Activated gamma-delta T cell (primary cell): Measurements from ENCODE around the gene ASMTL.
"Not testable (repeated sequence)": the region's sequence is repeated elsewhere in the genome, so short reads cannot be mapped to it uniquely, and the experiment has no call there.

ENCODE experiments used
- DNase-seq: peaks from one replicate; lab custom pipeline; 2025; lab: John Stamatoyannopoulos, UW

ASMTL gene

GRCh38 chrX:1433646-1434357 lies 18.9 kb downstream of the ASMTL start:
- DNase-seq: no peak

- DNase-seq: no peak
Measured at GRCh38 chrX:1430451-1430850, 22.3 kb downstream of the ASMTL start.

- DNase-seq: no peak
Measured at GRCh38 chrX:1427756-1428155, 25.0 kb downstream of the ASMTL start.

- DNase-seq: not testable (repeated sequence)
Measured at GRCh38 chrX:1426321-1426720, 26.4 kb downstream of the ASMTL start.

- DNase-seq: no peak
Measured at GRCh38 chrX:1425381-1425780, 27.3 kb downstream of the ASMTL start.

GRCh38 chrX:1424147-1424851 lies 28.4 kb downstream of the ASMTL start:
- DNase-seq: no peak

- no peak for DNase-seq
Measured at GRCh38 chrX:1423215-1423614, 29.5 kb downstream of the ASMTL start.

GRCh38 chrX:1422135-1422465 lies 30.6 kb downstream of the ASMTL start:
- DNase-seq: no peak

- no peak for DNase-seq
Measured at GRCh38 chrX:1421433-1422134, 31.1 kb downstream of the ASMTL start.

- DNase-seq: no peak
Measured at GRCh38 chrX:1420371-1420770, 32.3 kb downstream of the ASMTL start.

GRCh38 chrX:1419545-1420355 lies 33.0 kb downstream of the ASMTL start:
- no peak for DNase-seq

GRCh38 chrX:1418901-1419544 lies 33.7 kb downstream of the ASMTL start:
- DNase-seq: no peak

- no peak for DNase-seq
Measured at GRCh38 chrX:1417921-1418771, 34.6 kb downstream of the ASMTL start.

GRCh38 chrX:1416965-1417760 lies 35.5 kb downstream of the ASMTL start:
- DNase-seq: no peak

- DNase-seq: no peak
Measured at GRCh38 chrX:1416327-1416784, 36.4 kb downstream of the ASMTL start.

- no peak for DNase-seq
Measured at GRCh38 chrX:1412551-1413161, 40.1 kb downstream of the ASMTL start.

GRCh38 chrX:1411326-1411725 lies 41.4 kb downstream of the ASMTL start:
- no peak for DNase-seq

GRCh38 chrX:1407035-1407434 lies 45.7 kb downstream of the ASMTL start:
- no peak for DNase-seq

- not testable (repeated sequence) for DNase-seq
Measured at GRCh38 chrX:1405769-1406168, 46.9 kb downstream of the ASMTL start.
